ENCODE results near the gene IL10RB.
"Not testable (repeated sequence)": the region's sequence is repeated elsewhere in the genome, so short reads cannot be mapped to it uniquely, and the experiment has no call there.

The IL10RB gene

GRCh38 chr21:33219954-33220353 lies 46.2 kb upstream of the IL10RB start:
- no peak overlapping the region for H2AFZ ChIP-seq (ENCODE audit: low read depth, low read length)
- DNase-seq (no peak), ATAC-seq (ENCODE audit: insufficient read depth, low read depth) (no peak)
- no peaks in the 10 kb centered on the region for H3K79me2 ChIP-seq (ENCODE audit: insufficient read depth, low read length)
- no peaks in the 10 kb centered on the region for H3K27me3 ChIP-seq (ENCODE audit: insufficient read depth, low read length, poor library complexity)
- no peak overlapping the region for H3K4me3 ChIP-seq (ENCODE audit: low read depth in 1 of 2, low read length in 2 of 2)
- H4K20me1 ChIP-seq (ENCODE audit: insufficient read depth, low read length), result no peaks in the 10 kb centered on the region
- no peaks in the 10 kb centered on the region for H3K36me3 ChIP-seq (ENCODE audit: insufficient read depth, low read length)
- H3K9ac ChIP-seq (ENCODE audit: low read depth, low read length), result no peak overlapping the region
- no peak overlapping the region for H3K27ac ChIP-seq (ENCODE audit: low read length)
- H3K9me3 ChIP-seq (ENCODE audit: insufficient read depth, low read length, severe bottlenecking), result no peaks in the 10 kb centered on the region
- H3K4me1 ChIP-seq (ENCODE audit: insufficient read depth, low read length), result peaks cover 23% of the 10 kb centered on the region
- no peak overlapping the region for H3K4me2 ChIP-seq (ENCODE audit: insufficient read depth, low read length)
- TF ChIP-seq EZH2 (IDR thresholded peaks at IDR 0.05; ENCODE audit: borderline replicate concordance, low read depth, low read length, severe bottlenecking), result no peak
- TF ChIP-seq, protein P1, sequence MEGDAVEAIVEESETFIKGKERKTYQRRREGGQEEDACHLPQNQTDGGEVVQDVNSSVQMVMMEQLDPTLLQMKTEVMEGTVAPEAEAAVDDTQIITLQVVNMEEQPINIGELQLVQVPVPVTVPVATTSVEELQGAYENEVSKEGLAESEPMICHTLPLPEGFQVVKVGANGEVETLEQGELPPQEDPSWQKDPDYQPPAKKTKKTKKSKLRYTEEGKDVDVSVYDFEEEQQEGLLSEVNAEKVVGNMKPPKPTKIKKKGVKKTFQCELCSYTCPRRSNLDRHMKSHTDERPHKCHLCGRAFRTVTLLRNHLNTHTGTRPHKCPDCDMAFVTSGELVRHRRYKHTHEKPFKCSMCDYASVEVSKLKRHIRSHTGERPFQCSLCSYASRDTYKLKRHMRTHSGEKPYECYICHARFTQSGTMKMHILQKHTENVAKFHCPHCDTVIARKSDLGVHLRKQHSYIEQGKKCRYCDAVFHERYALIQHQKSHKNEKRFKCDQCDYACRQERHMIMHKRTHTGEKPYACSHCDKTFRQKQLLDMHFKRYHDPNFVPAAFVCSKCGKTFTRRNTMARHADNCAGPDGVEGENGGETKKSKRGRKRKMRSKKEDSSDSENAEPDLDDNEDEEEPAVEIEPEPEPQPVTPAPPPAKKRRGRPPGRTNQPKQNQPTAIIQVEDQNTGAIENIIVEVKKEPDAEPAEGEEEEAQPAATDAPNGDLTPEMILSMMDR (IDR thresholded peaks at IDR 0.05; ENCODE audit: borderline replicate concordance, extremely low read depth, low read length, poor library complexity, severe bottlenecking), result no peak

GRCh38 chr21:33225376-33225775 lies 40.8 kb upstream of the IL10RB start:
- not testable (repeated sequence) for H3K9ac ChIP-seq (ENCODE audit: low read depth, low read length); H3K4me2 ChIP-seq (ENCODE audit: insufficient read depth, low read length); H3K4me1 ChIP-seq (ENCODE audit: insufficient read depth, low read length); H2AFZ ChIP-seq (ENCODE audit: low read depth, low read length); H4K20me1 ChIP-seq (ENCODE audit: insufficient read depth, low read length); DNase-seq; H3K4me3 ChIP-seq (ENCODE audit: low read depth in 1 of 2, low read length in 2 of 2); H3K27me3 ChIP-seq (ENCODE audit: insufficient read depth, low read length, poor library complexity); H3K9me3 ChIP-seq (ENCODE audit: insufficient read depth, low read length, severe bottlenecking); H3K36me3 ChIP-seq (ENCODE audit: insufficient read depth, low read length); ATAC-seq (ENCODE audit: insufficient read depth, low read depth); H3K27ac ChIP-seq (ENCODE audit: low read length)
- peaks cover 12% of the 10 kb centered on the region for H3K79me2 ChIP-seq (ENCODE audit: insufficient read depth, low read length)

DNA sequence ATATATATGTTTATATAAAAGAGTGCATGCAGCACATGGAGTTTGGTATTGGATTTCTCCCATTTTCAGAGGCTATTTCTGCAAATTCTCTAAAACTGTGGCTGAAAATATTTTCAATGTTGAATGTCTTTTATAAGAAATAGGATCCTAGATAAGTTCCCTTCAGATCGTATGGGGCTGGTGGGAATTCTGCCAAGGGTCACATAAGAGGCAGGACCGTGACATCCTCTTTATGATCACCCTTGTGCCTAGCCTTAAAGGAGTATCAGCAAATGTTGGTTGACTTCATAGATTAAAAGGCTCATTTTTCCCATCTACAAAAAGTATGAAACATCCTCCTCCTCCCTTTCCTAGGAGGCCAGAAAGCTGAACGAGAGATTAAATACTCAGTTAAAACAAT lies 37.7 kb upstream of the IL10RB start:
- Histone ChIP-seq H3K27ac (ENCODE audit: low read length) (no peak overlapping the region), H3K4me1 (ENCODE audit: insufficient read depth, low read length) (peaks cover 39% of the 10 kb centered on the region), H4K20me1 (ENCODE audit: insufficient read depth, low read length) (peaks cover 8% of the 10 kb centered on the region; the same call in 1 of the 2 replicates), H3K4me3 (ENCODE audit: low read depth in 1 of 2, low read length in 2 of 2) (no peak overlapping the region), H3K9ac (ENCODE audit: low read depth, low read length) (no peak overlapping the region), H3K79me2 (ENCODE audit: insufficient read depth, low read length) (peaks cover 43% of the 10 kb centered on the region), H3K36me3 (ENCODE audit: insufficient read depth, low read length) (no peaks in the 10 kb centered on the region; the same call in 1 of the 2 replicates), H3K4me2 (ENCODE audit: insufficient read depth, low read length) (no peak overlapping the region), H3K27me3 (ENCODE audit: insufficient read depth, low read length, poor library complexity) (no peaks in the 10 kb centered on the region), H3K9me3 (ENCODE audit: insufficient read depth, low read length, severe bottlenecking) (no peaks in the 10 kb centered on the region), H2AFZ (ENCODE audit: low read depth, low read length) (no peak overlapping the region)
- DNase-seq (no peak), ATAC-seq (ENCODE audit: insufficient read depth, low read depth) (no peak)
- TF ChIP-seq, protein P1 (IDR thresholded peaks at IDR 0.05; ENCODE audit: borderline replicate concordance, extremely low read depth, low read length, poor library complexity, severe bottlenecking), result no peak
- no peak for TF ChIP-seq EZH2 (IDR thresholded peaks at IDR 0.05; ENCODE audit: borderline replicate concordance, low read depth, low read length, severe bottlenecking)

DNA sequence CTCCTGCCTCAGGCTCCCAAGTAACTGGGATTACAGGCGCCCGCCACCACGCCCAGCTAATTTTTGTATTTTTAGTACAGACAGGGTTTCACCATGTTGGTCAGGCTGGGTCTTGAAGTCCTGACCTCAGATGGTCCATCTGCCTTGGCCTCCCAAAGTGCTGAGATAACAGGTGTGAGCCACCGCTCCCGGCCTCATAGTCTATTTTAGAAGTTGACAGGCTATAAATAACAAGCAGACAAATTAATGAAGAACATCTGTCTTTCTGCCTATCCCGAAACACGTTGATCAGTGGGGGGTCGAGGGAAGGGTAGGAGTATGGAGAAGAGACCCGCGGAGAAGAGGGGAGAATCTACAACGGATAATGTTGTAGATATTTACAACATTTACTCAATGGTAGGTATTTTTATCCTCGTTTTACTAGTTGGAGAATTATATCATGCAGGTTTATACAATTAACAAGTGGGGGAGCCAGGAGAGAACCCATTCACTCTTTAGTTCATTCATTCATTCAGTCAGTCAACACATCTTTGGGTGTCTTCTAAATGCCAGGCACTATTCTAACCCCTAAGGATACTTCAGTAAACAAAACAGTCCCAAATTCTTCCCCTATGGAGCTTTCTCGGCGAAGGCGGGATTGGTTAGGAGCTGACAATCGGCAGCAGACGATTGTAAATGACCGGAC lies 36.9 kb upstream of the IL10RB start:
- Histone ChIP-seq H3K9ac (ENCODE audit: low read depth, low read length) (peak overlapping the region; percentile 98), H3K27ac (ENCODE audit: low read length) (peak overlapping the region; percentile 61), H3K79me2 (ENCODE audit: insufficient read depth, low read length) (peaks cover 51% of the 10 kb centered on the region), H3K9me3 (ENCODE audit: insufficient read depth, low read length, severe bottlenecking) (no peaks in the 10 kb centered on the region), H3K27me3 (ENCODE audit: insufficient read depth, low read length, poor library complexity) (no peaks in the 10 kb centered on the region), H3K4me3 (ENCODE audit: low read depth in 1 of 2, low read length in 2 of 2) (peak overlapping the region; percentile 12 to 86; a peak in 3 of 4 replicates), H3K4me2 (ENCODE audit: insufficient read depth, low read length) (peak overlapping the region; percentile 83), H3K4me1 (ENCODE audit: insufficient read depth, low read length) (peaks cover 43% of the 10 kb centered on the region), H3K36me3 (ENCODE audit: insufficient read depth, low read length) (peaks cover under 1% of the 10 kb centered on the region), H4K20me1 (ENCODE audit: insufficient read depth, low read length) (peaks cover 8% of the 10 kb centered on the region; the same call in 1 of the 2 replicates), H2AFZ (ENCODE audit: low read depth, low read length) (peak overlapping the region; percentile 65)
- no peak for DNase-seq
- peak; percentile 16 for ATAC-seq (ENCODE audit: insufficient read depth, low read depth)
- TF ChIP-seq, protein P1 (IDR thresholded peaks at IDR 0.05; ENCODE audit: borderline replicate concordance, extremely low read depth, low read length, poor library complexity, severe bottlenecking), result no peak
- TF ChIP-seq EZH2 (IDR thresholded peaks at IDR 0.05; ENCODE audit: borderline replicate concordance, low read depth, low read length, severe bottlenecking), result no peak

Measured in DND-41 (cell line).